NB4 (cell line): Measurements from ENCODE around the gene IFIT1B.
"Not testable (repeated sequence)": the region's sequence is repeated elsewhere in the genome, so short reads cannot be mapped to it uniquely, and the experiment has no call there.

Experiments
- DNase-seq: peaks from one replicate; pipeline ENCODE4 v3.0.0; 2010; ENCODE audit warnings: low read depth
- H3K4me3 ChIP-seq: one replicate; pipeline ENCODE4 v1.5.1; 2011; ENCODE audit warnings: mild to moderate bottlenecking, low read depth, low read length, moderate library complexity
- CTCF ChIP-seq: IDR thresholded peaks from one replicate; pipeline ENCODE4 v1.5.1; 2012; ENCODE audit warnings: low read depth, low read length
- MAX ChIP-seq: IDR thresholded peaks from 2 replicates; pipeline ENCODE4 v1.6.1; 2011; ENCODE audit warnings: low read depth, low read length
- MYC ChIP-seq: IDR thresholded peaks from 2 replicates; pipeline ENCODE4 v1.6.1; 2011; ENCODE audit warnings: low read depth, low read length
- POLR2A ChIP-seq: IDR thresholded peaks from 2 replicates; pipeline ENCODE4 v1.6.1; 2011; ENCODE audit warnings: mild to moderate bottlenecking; ENCODE audit not compliant: insufficient read length; ENCODE audit errors: extremely low read depth

The IFIT1B gene

GRCh38 chr10:89384474-89385340 is 6.9 kb downstream of the IFIT1B start:
- peak; percentile 85 for DNase-seq
- no peak overlapping the region for H3K4me3 ChIP-seq
- TF ChIP-seq CTCF (no peak), MYC (0 out of 2 replicates have a peak, but pooled peaks have one; percentile 20)

- TF ChIP-seq MAX = no peak
- no peak for TF ChIP-seq MYC
- TF ChIP-seq CTCF = no peak
- TF ChIP-seq POLR2A = no peak
- DNase-seq = no peak
- no peak overlapping the region for H3K4me3 ChIP-seq
Observed at GRCh38 chr10:89388806-89389205, 10.9 kb downstream of the IFIT1B start.

GRCh38 chr10:89389254-89389653 is 11.4 kb downstream of the IFIT1B start:
- H3K4me3 ChIP-seq = no peak overlapping the region
- TF ChIP-seq POLR2A = no peak
- TF ChIP-seq MYC = no peak
- no peak for TF ChIP-seq MAX
- peak; percentile 11 for TF ChIP-seq CTCF
- DNase-seq = peak; percentile 51

- TF ChIP-seq POLR2A = no peak
- TF ChIP-seq MYC = no peak
- no peak for TF ChIP-seq MAX
- TF ChIP-seq CTCF = no peak
- no peak for DNase-seq
- H3K4me3 ChIP-seq = no peak overlapping the region
Observed at GRCh38 chr10:89390476-89391225, 12.8 kb downstream of the IFIT1B start.

- DNase-seq, H3K4me3 ChIP-seq: not testable (repeated sequence)
Observed at GRCh38 chr10:89391226-89391576, 13.3 kb downstream of the IFIT1B start.

GRCh38 chr10:89391907-89392756 is 14.3 kb downstream of the IFIT1B start, which contains the start of gene IFIT1:
Gene IFIT1, plus strand, starts transcription at chr10:89392623. Its CDS starts 90 bp downstream, at chr10:89392713.
- DNase-seq = peak; percentile 89
- TF ChIP-seq MYC (no peak), CTCF (peak; percentile 3), MAX (0 out of 2 replicates have a peak, but pooled peaks have one; percentile 34), POLR2A (peak; percentile 80)
- peak within 1 kb of the TSS; percentile 82 for H3K4me3 ChIP-seq
